Cardiac fibroblast (primary cell): ENCODE data around the gene KRTAP2-4.
"Not testable (repeated sequence)": the region's sequence is repeated elsewhere in the genome, so short reads cannot be mapped to it uniquely, and the experiment has no call there.

ENCODE experiments used
- DNase-seq, 2 donors: peaks; one replicate each; pipeline versions ENCODE4 v3.0.0 to v3.0.0-alpha.2; 2010; ENCODE audit warnings: low read depth in 2 of 2
- H3K4me3 ChIP-seq, 2 donors: replicated peaks in 1 of 2; 1 replicate in 1 of 2; 2 replicates in 1 of 2; pipeline ENCODE4 v1.5.1; 2011; ENCODE audit warnings: low read depth in 2 of 2, low read length in 2 of 2, mild to moderate bottlenecking in 2 of 2, moderate library complexity in 1 of 2
- CTCF ChIP-seq: IDR thresholded peaks from one replicate; pipeline ENCODE4 v1.5.1; 2011; ENCODE audit warnings: low read depth, mild to moderate bottlenecking, low read length, inconsistent platforms

KRTAP2-4 gene

GRCh38 chr17:41101586-41102259 is 36.0 kb upstream of the KRTAP2-4 start, which contains the start of gene KRTAP4-16:
Gene KRTAP4-16, minus strand, starts transcription at chr17:41102209. Its CDS starts 0 bp downstream, at chr17:41102209.
- no peak within 1 kb of the TSS for H3K4me3 ChIP-seq
- no peak for TF ChIP-seq CTCF
- no peak for DNase-seq

GRCh38 chr17:41099682-41100480 is 34.2 kb upstream of the KRTAP2-4 start:
- H3K4me3 ChIP-seq = not testable (repeated sequence)
- peak; percentile 1 to 46 for DNase-seq

GRCh38 chr17:41098481-41098880 is 32.8 kb upstream of the KRTAP2-4 start:
- DNase-seq = no peak
- no peak for TF ChIP-seq CTCF
- no peak overlapping the region for H3K4me3 ChIP-seq

GRCh38 chr17:41098042-41098441 is 32.4 kb upstream of the KRTAP2-4 start, which contains the start of gene KRTAP4-8:
Gene KRTAP4-8, minus strand, starts transcription at chr17:41098142. Its CDS starts 58 bp downstream, at chr17:41098084.
- no peak for TF ChIP-seq CTCF
- H3K4me3 ChIP-seq = no peak within 1 kb of the TSS
- no peak for DNase-seq

- no peak overlapping the region for H3K4me3 ChIP-seq
- DNase-seq = no peak
- TF ChIP-seq CTCF = no peak
Observed at GRCh38 chr17:41096055-41096454, 30.4 kb upstream of the KRTAP2-4 start.

GRCh38 chr17:41088760-41089352 is 23.2 kb upstream of the KRTAP2-4 start:
- not testable (repeated sequence) for DNase-seq, H3K4me3 ChIP-seq

GRCh38 chr17:41084100-41084856 is 18.6 kb upstream of the KRTAP2-4 start, which contains the start of gene KRTAP4-7:
Gene KRTAP4-7, plus strand, starts transcription at chr17:41084150. Its CDS starts 57 bp downstream, at chr17:41084207.
- not testable (repeated sequence) for DNase-seq, H3K4me3 ChIP-seq

GRCh38 chr17:41083427-41083826 is 17.7 kb upstream of the KRTAP2-4 start:
- not testable (repeated sequence) for DNase-seq, H3K4me3 ChIP-seq
